Heart left ventricle (tissue), 13 donors: ENCODE measurements around the gene RAD51B.

Source experiments
- POLR2A ChIP-seq, 2 donors: fragments of 450-650 bp; IDR thresholded peaks; one replicate each; pipeline ENCODE4 v1.6.1; 2017; ENCODE audit warnings: antibody characterized with exemption in 2 of 2, mild to moderate bottlenecking in 2 of 2, moderate library complexity in 2 of 2
- TF ChIP-seq, protein P1 (sequence below), 12 donors: fragments of 200-600 bp; sonication (generic) in 4 of 12; IDR thresholded peaks; one replicate each; pipeline versions ENCODE4 v1.5.0 to v1.8.0; 2018 to 2022; ENCODE audit warnings: antibody characterized with exemption in 12 of 12, mild to moderate bottlenecking in 5 of 12
- donor health status: ischemic (EF 13 %, LVEDD 7.1; RV severe dilation, severe dysfunction).
- donor health status: DM: no; HTN: yes; CAD: no.
- donor health status: DM: no; HTN: no; CAD: no.
- donor health status: ischemic (EF 25% LVEDD 6.9; RV normal size, moderate dysfunction).
- donor health status: ischemic (EF 25% LVEDD 5.7; RV mildly dilated, moderate dysfunction).
- donor health status: ischemic (EF 35%, LVEDD 5.7; RV mildly dilated, moderate dysfunction).
- donor health status: nonischemic (EF 11% LVEDD 7.7; RV severe dilation, severe dysfunction).
- donor health status: DM: yes; HTN: yes; CAD: no.
- donor health status: PGD.
- donor health status: ischemic (EF 29% LVEDD 5.4; RV normal size, mild dysfunction).
- donor health status: nonischemic (EF 23%, LVEDD 6.1; RV moderate dilation, normal function).

GRCh38 chr14:68178282-68178681 lies 358.7 kb downstream of the RAD51B start:
- TF ChIP-seq, protein P1, sequence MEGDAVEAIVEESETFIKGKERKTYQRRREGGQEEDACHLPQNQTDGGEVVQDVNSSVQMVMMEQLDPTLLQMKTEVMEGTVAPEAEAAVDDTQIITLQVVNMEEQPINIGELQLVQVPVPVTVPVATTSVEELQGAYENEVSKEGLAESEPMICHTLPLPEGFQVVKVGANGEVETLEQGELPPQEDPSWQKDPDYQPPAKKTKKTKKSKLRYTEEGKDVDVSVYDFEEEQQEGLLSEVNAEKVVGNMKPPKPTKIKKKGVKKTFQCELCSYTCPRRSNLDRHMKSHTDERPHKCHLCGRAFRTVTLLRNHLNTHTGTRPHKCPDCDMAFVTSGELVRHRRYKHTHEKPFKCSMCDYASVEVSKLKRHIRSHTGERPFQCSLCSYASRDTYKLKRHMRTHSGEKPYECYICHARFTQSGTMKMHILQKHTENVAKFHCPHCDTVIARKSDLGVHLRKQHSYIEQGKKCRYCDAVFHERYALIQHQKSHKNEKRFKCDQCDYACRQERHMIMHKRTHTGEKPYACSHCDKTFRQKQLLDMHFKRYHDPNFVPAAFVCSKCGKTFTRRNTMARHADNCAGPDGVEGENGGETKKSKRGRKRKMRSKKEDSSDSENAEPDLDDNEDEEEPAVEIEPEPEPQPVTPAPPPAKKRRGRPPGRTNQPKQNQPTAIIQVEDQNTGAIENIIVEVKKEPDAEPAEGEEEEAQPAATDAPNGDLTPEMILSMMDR (IDR thresholded peaks at IDR 0.05), result no peak
- TF ChIP-seq POLR2A (IDR thresholded peaks at IDR 0.05), result no peak
